T-helper 1 cell treated with Interleukin-12 subunit alpha and Interleukin-12 subunit beta and Interleukin-4 antibody, amounts not matched to agents 30 μg/mL and 1 μg/mL, for 36 hours (primary cell): ENCODE measurements around the gene ARFGAP1.
"Not testable (repeated sequence)": the region's sequence is repeated elsewhere in the genome, so short reads cannot be mapped to it uniquely, and the experiment has no call there.

Experiments
- H3K27ac Mint-ChIP-seq: one replicate; pipeline ENCODE4 v1.8.0; 2021; ENCODE audit warnings: mild to moderate bottlenecking, mixed read lengths
- H3K27me3 Mint-ChIP-seq: one replicate; pipeline ENCODE4 v1.8.0; 2021; ENCODE audit warnings: low read depth, mixed read lengths
- H3K36me3 Mint-ChIP-seq: one replicate; pipeline ENCODE4 v1.8.0; 2021; ENCODE audit warnings: low read depth, mixed read lengths
- H3K4me1 Mint-ChIP-seq: one replicate; pipeline ENCODE4 v1.8.0; 2021; ENCODE audit warnings: low read depth, mixed read lengths
- H3K4me3 Mint-ChIP-seq: one replicate; pipeline ENCODE4 v1.8.0; 2021; ENCODE audit warnings: mild to moderate bottlenecking, moderate library complexity, mixed read lengths
- H3K9me3 Mint-ChIP-seq: one replicate; pipeline ENCODE4 v1.8.0; 2021; ENCODE audit warnings: mixed read lengths

Gene ARFGAP1

DNA sequence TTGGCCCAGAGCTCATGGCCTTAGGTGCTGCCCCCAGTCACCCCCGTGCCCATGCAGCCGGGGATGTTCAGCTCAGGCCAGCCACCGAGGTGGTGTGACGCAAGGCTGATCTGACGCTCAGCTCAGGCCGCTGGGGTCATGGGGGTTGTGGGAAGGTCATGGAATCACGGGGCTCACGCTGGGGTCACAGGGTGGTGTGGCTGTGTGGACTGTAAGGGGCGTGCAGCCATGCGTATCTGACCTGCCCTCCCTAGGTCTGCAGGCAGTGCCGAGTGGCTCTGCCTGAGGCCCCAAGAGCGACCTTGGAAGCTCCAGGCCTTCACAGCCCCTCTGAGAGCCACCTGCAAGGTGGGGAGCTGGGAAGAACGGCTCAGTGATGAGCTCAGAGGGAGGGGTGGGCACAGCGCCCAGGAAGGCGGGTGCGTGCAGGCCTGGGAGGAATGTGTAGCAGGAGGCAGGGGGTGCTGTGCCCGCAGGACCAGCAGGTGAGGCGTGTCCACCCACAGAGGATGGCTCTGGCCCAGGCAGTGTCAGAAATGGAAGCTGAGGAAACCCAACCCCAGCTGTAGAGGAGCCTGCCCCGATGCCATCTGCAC lies 60.7 kb downstream of the ARFGAP1 start:
- Mint-ChIP-seq H3K4me1 (no peaks in the 10 kb centered on the region), H3K36me3 (no peaks in the 10 kb centered on the region), H3K27me3 (peaks cover 6% of the 10 kb centered on the region), H3K9me3 (peaks cover 15% of the 10 kb centered on the region), H3K27ac (no peak overlapping the region), H3K4me3 (no peak overlapping the region)

DNA sequence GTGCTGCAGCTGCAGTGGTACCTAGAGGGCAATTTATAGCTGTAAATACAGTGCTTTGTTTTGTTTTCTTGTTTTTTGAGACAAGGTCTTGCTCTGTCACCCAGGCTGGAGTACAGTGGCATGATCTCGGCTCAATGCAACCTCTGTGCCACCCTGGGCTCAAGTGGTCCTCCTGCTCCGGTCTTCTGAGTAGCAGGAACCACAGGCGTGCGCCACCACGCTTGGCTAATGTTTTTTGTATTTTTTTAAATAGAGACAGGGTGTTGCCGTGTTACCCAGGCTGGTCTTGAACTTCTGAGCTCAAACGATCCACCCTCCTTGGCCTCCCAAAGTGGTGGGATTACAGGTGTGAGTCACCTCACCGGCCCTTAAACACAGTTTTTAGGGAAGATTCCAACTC lies 61.7 kb downstream of the ARFGAP1 start:
- H3K36me3 Mint-ChIP-seq, result no peaks in the 10 kb centered on the region
- no peak overlapping the region for H3K27ac Mint-ChIP-seq
- H3K27me3 Mint-ChIP-seq, result peaks cover 6% of the 10 kb centered on the region

DNA sequence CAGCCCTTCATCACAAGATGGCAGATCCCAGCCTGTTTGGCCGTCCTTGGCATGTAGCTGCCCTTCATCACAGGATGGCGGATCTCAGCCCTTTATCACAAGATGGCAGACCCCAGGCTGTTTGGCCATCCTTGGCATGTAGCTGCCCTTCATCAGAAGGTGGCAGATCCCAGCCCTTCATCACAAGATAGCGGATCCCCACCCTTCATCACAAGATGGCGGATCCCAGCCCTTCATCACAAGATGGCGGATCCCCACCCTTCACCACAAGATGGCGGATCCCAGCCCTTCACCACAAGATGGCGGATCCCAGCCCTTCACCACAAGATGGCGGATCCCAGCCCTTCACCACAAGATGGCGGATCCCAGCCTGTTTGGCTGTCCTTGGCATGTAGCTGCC lies 62.4 kb downstream of the ARFGAP1 start:
- not testable (repeated sequence) for H3K27me3 Mint-ChIP-seq, H3K36me3 Mint-ChIP-seq, H3K4me3 Mint-ChIP-seq, H3K27ac Mint-ChIP-seq, H3K4me1 Mint-ChIP-seq
- peaks cover 28% of the 10 kb centered on the region for H3K9me3 Mint-ChIP-seq

More for the DNA sequence above, 61.7 kb downstream of the ARFGAP1 start:
- Mint-ChIP-seq H3K4me1 (no peaks in the 10 kb centered on the region), H3K9me3 (peaks cover 21% of the 10 kb centered on the region), H3K4me3 (no peak overlapping the region)

DNA sequence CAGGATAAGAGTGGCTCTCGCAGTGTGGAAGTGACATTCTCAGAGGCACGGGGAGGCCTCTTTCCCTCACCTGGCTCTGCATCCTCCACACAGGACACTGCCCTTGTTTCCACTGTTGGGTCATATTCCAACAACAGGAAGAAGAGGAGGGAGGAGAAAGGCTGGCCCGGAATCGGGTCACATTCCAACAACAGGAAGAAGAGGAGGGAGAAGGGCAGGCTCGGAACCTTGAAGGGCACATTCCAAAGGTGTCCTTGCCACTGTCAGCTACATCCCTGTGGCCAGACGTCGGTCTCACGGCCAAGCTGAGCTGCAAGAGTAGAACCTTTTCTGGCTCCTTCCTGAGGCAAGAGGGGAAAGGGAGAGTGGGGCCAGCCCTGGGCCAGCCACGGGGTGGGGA lies 63.1 kb downstream of the ARFGAP1 start:
- Mint-ChIP-seq H3K27ac (no peak overlapping the region), H3K27me3 (peaks cover 6% of the 10 kb centered on the region), H3K4me3 (no peak overlapping the region), H3K36me3 (no peaks in the 10 kb centered on the region), H3K9me3 (peaks cover 30% of the 10 kb centered on the region), H3K4me1 (no peaks in the 10 kb centered on the region)

DNA sequence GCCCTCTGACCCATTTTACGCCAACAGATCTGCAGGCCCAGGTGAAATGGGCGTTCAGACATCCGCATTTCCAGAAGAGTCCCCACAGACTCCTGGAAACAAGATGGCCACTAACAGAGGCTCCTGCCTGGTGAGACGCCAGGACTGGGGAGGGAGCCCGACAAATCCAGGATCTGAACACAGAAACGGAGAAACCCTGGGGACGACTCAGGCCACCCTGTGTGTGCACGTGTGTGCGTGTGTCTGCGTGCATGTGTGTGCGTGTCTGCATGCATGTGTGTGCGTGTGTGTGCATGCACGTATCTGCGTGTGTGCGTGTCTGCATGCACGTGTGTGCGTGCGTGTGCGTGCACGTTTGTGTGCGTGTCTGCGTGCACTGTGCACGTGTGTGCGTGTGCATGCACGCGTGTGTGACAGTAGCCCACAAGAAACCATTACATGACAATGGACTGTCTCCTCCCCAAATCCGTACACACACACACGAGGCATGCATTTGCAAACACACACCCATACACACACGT lies 63.7 kb downstream of the ARFGAP1 start:
- peaks cover 30% of the 10 kb centered on the region for H3K9me3 Mint-ChIP-seq
- H3K4me1 Mint-ChIP-seq, result no peaks in the 10 kb centered on the region
- H3K27ac Mint-ChIP-seq, result no peak overlapping the region
- H3K27me3 Mint-ChIP-seq, result peaks cover 6% of the 10 kb centered on the region
- H3K36me3 Mint-ChIP-seq, result no peaks in the 10 kb centered on the region
- H3K4me3 Mint-ChIP-seq, result no peak overlapping the region

DNA sequence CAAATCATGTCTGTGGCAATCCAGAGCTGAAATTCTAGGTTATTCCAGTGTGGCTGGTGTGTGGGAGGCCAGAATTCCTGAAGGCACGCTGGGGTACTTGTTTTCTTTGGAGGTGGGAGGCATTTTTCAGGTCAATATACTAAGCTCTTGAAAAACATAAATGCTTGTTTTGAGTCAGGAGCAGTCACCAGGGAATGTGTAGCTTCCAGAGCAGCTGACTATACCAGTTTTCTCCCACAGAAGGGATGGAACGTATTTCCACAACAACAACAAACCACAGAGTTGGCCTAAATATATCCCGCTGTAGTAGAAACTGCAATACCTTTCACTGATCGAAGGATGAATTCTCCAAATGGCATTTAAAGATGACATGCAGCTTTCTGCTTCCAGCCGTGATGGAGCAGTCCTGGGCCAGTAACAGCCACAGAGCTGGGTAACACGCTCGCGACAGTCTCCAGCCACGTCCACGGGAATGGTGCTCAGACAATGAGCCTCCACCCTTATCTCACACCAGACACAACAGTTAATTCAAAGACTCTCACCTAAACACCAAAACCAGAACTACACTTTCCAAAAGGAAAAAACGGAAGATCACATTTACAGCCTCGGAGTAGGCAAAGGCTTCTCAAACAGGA lies 65.3 kb downstream of the ARFGAP1 start:
- H3K27me3 Mint-ChIP-seq, result peaks cover 6% of the 10 kb centered on the region
- H3K36me3 Mint-ChIP-seq, result no peaks in the 10 kb centered on the region
- H3K27ac Mint-ChIP-seq, result no peak overlapping the region
- H3K9me3 Mint-ChIP-seq, result peaks cover 21% of the 10 kb centered on the region
- H3K4me1 Mint-ChIP-seq, result no peaks in the 10 kb centered on the region
- no peak overlapping the region for H3K4me3 Mint-ChIP-seq
